Neural crest cell (in vitro differentiated cells): ENCODE measurements around the gene YIF1B. TPM values are rescaled to one million over a fixed set of nuclear protein-coding genes. Genes with fewer than 3 reads are reported as not detected.

Source experiments
- DNase-seq: peaks from one replicate; pipeline ENCODE4 v3.0.0; 2021; ENCODE audit warnings: low read depth, mixed read lengths, low spot score
- H3K27ac Mint-ChIP-seq: one replicate; pipeline ENCODE4 v1.8.0; 2021; ENCODE audit warnings: mild to moderate bottlenecking, mixed read lengths; ENCODE audit not compliant: unreplicated experiment
- H3K27me3 Mint-ChIP-seq: 2 replicates; pipeline ENCODE4 v1.8.0; 2021; ENCODE audit warnings: low read depth, mild to moderate bottlenecking, mixed read lengths
- H3K36me3 Mint-ChIP-seq: 2 replicates; pipeline ENCODE4 v1.8.0; 2021; ENCODE audit warnings: low read depth, mild to moderate bottlenecking, mixed read lengths
- H3K4me1 Mint-ChIP-seq: 2 replicates; pipeline ENCODE4 v1.8.0; 2021; ENCODE audit warnings: mixed read lengths
- H3K4me3 Mint-ChIP-seq: one replicate; pipeline ENCODE4 v1.8.0; 2021; ENCODE audit warnings: mild to moderate bottlenecking, mixed read lengths
- H3K9me3 Mint-ChIP-seq: 2 replicates; pipeline ENCODE4 v1.8.0; 2021; ENCODE audit warnings: mixed read lengths
- total RNA-seq: library from RNA; stranded (reverse); gene quantifications from 2 replicates; pipeline ENCODE4 v1.2.1, GENCODE V29; 2021
- TF ChIP-seq, protein P1 (sequence below): fragments of 200-600 bp; sonication (generic); conservative IDR thresholded peaks from 2 replicates; pipeline ENCODE4 v1.5.0; 2021; ENCODE audit warnings: antibody characterized with exemption, mild to moderate bottlenecking

Gene YIF1B
- total RNA-seq, 1 donor from 2014 or later, result 45.7 TPM

- no peak for DNase-seq
- Mint-ChIP-seq H3K9me3 (no peaks in the 10 kb centered on the region), H3K27me3 (no peaks in the 10 kb centered on the region), H3K4me3 (no peak overlapping the region), H3K36me3 (no peaks in the 10 kb centered on the region), H3K4me1 (peaks cover 14% of the 10 kb centered on the region), H3K27ac (no peak overlapping the region)
- TF ChIP-seq, protein P1, sequence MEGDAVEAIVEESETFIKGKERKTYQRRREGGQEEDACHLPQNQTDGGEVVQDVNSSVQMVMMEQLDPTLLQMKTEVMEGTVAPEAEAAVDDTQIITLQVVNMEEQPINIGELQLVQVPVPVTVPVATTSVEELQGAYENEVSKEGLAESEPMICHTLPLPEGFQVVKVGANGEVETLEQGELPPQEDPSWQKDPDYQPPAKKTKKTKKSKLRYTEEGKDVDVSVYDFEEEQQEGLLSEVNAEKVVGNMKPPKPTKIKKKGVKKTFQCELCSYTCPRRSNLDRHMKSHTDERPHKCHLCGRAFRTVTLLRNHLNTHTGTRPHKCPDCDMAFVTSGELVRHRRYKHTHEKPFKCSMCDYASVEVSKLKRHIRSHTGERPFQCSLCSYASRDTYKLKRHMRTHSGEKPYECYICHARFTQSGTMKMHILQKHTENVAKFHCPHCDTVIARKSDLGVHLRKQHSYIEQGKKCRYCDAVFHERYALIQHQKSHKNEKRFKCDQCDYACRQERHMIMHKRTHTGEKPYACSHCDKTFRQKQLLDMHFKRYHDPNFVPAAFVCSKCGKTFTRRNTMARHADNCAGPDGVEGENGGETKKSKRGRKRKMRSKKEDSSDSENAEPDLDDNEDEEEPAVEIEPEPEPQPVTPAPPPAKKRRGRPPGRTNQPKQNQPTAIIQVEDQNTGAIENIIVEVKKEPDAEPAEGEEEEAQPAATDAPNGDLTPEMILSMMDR, result no peak
Observed at GRCh38 chr19:38284422-38284821, 31.3 kb downstream of the YIF1B start.

DNA sequence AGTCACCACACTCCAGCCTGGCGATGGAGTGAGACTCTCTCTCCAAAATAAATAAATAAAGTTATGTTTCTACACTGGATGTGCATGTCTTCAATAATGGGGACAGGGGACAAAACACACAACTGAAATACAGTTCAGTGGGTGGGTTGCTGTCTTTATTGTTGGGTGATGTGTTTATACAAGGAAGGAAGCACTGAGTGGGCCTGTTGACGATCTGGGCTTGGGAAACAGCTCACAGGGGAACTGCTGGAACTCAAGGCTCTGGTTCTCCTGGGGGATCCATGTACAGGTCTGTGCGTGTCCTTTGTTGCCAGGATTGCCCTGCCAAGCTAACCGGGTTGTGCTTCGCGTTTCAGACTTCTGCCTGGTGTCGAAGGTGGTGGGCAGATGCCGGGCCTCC lies 32.5 kb downstream of the YIF1B start:
- Mint-ChIP-seq H3K9me3 (no peaks in the 10 kb centered on the region), H3K4me3 (no peak overlapping the region), H3K27me3 (no peaks in the 10 kb centered on the region), H3K4me1 (peaks cover 20% of the 10 kb centered on the region), H3K27ac (no peak overlapping the region), H3K36me3 (no peaks in the 10 kb centered on the region)
- TF ChIP-seq, protein P1, result no peak
- no peak for DNase-seq

DNA sequence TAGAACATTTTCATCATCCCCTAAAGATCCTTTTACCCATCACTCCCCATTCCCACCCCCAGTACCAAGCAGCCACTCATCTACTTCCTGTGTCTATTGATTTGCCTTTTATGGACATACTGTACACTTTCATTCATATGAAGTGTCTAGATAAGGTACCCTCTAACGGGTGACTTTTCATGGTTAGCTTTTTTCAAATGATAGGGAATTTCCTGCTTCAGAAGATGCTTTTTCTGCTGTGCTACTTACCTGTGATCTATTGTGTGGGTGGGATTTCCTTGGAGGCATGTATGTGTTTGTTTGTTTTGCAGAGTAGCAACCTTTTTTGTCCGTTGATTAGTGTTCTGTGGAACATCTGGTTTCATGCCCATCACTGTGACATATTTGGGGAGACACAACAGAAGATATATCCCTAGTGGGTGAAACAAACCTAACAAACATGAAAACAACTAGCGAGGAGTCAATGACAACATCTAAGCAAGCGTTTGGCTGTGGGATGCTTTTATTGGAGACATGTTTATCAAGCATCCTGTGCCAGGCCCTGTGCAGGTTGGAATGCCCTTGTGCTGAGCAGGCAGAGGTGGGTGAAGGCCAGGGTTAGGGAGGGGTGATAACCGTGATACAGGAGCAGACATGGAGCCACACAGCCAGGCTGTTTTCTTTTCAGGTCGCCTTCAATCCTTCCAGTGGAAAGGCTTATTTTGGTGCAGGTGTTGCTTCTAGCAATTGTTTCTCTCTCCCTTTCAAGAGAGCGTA lies 33.8 kb downstream of the YIF1B start:
- TF ChIP-seq, protein P1, result no peak
- Mint-ChIP-seq H3K9me3 (no peaks in the 10 kb centered on the region), H3K4me3 (no peak overlapping the region), H3K36me3 (no peaks in the 10 kb centered on the region), H3K27ac (no peak overlapping the region), H3K27me3 (no peaks in the 10 kb centered on the region), H3K4me1 (peaks cover 21% of the 10 kb centered on the region)
- DNase-seq, result no peak

- no peaks in the 10 kb centered on the region for H3K36me3 Mint-ChIP-seq
- H3K4me3 Mint-ChIP-seq, result no peak overlapping the region
- no peak for DNase-seq
- H3K4me1 Mint-ChIP-seq, result peaks cover 21% of the 10 kb centered on the region
- no peak overlapping the region for H3K27ac Mint-ChIP-seq
- no peaks in the 10 kb centered on the region for H3K9me3 Mint-ChIP-seq
- TF ChIP-seq, protein P1, result no peak
- H3K27me3 Mint-ChIP-seq, result no peaks in the 10 kb centered on the region
Observed at GRCh38 chr19:38280030-38280921, 35.5 kb downstream of the YIF1B start.

- peaks cover 21% of the 10 kb centered on the region for H3K4me1 Mint-ChIP-seq
- no peak overlapping the region for H3K27ac Mint-ChIP-seq
- no peaks in the 10 kb centered on the region for H3K27me3 Mint-ChIP-seq
- H3K36me3 Mint-ChIP-seq, result no peaks in the 10 kb centered on the region
- TF ChIP-seq, protein P1, result no peak
- no peaks in the 10 kb centered on the region for H3K9me3 Mint-ChIP-seq
- DNase-seq, result no peak
- H3K4me3 Mint-ChIP-seq, result no peak overlapping the region
Observed at GRCh38 chr19:38278751-38279150, 37.0 kb downstream of the YIF1B start.
